ENCODE results near the gene RBM28. TPM values are rescaled to one million over a fixed set of nuclear protein-coding genes. Genes with fewer than 3 reads are reported as not detected.
A peak's percentile ranks its signal among the peaks of the same experiment; 100 is the strongest.

RBM28 gene
- total RNA-seq, 1 donor from 2014 or later = 73.7 TPM

DNA sequence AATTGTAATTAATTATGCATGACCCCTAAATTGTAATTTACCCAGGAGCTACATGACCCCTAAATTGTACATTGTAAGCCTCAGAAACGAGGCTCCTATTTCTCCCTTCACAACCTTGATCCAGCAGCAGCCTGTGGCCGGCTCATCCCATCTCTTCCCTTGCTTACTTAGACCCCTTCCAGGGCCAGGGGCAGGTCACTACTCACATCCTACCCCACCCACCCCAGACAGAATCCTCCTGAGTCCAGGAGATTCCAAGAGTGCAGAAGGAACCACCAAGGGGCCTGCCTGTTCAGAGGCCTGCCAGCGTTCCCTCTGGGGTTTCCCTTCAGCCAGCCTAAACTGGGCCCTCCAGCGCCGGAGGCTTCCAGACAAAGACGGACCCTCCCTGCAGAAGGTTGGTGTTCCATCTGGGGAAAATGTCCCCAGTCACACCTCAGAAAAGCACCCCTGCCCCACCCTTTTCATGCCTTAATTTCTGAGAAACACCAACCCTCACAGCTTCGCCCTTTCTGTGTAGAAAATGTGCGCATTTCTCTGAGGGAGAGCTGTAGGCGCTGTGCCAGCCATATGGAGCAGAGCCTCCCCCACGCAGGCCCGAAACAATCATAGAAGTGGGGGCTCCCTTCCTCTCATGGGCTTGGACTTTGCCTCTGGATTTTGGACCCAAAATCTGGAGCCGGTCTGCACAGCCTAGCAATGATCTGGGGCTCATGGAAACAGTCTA, 83.5 kb downstream of the RBM28 start:
- Mint-ChIP-seq H3K36me3 (ENCODE audit: low read depth) (no peaks in the 10 kb centered on the region), H3K4me1 (peaks cover 6% of the 10 kb centered on the region), H3K9me3 (no peaks in the 10 kb centered on the region), H3K27ac (ENCODE audit: unreplicated experiment) (no peak overlapping the region), H3K27me3 (ENCODE audit: low read depth) (no peaks in the 10 kb centered on the region), H3K4me3 (no peak overlapping the region)
- TF ChIP-seq, protein P1, sequence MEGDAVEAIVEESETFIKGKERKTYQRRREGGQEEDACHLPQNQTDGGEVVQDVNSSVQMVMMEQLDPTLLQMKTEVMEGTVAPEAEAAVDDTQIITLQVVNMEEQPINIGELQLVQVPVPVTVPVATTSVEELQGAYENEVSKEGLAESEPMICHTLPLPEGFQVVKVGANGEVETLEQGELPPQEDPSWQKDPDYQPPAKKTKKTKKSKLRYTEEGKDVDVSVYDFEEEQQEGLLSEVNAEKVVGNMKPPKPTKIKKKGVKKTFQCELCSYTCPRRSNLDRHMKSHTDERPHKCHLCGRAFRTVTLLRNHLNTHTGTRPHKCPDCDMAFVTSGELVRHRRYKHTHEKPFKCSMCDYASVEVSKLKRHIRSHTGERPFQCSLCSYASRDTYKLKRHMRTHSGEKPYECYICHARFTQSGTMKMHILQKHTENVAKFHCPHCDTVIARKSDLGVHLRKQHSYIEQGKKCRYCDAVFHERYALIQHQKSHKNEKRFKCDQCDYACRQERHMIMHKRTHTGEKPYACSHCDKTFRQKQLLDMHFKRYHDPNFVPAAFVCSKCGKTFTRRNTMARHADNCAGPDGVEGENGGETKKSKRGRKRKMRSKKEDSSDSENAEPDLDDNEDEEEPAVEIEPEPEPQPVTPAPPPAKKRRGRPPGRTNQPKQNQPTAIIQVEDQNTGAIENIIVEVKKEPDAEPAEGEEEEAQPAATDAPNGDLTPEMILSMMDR (conservative IDR thresholded peaks at IDR 0.05) = no peak
- no peak for DNase-seq (ENCODE audit: low read depth, low spot score)

DNA sequence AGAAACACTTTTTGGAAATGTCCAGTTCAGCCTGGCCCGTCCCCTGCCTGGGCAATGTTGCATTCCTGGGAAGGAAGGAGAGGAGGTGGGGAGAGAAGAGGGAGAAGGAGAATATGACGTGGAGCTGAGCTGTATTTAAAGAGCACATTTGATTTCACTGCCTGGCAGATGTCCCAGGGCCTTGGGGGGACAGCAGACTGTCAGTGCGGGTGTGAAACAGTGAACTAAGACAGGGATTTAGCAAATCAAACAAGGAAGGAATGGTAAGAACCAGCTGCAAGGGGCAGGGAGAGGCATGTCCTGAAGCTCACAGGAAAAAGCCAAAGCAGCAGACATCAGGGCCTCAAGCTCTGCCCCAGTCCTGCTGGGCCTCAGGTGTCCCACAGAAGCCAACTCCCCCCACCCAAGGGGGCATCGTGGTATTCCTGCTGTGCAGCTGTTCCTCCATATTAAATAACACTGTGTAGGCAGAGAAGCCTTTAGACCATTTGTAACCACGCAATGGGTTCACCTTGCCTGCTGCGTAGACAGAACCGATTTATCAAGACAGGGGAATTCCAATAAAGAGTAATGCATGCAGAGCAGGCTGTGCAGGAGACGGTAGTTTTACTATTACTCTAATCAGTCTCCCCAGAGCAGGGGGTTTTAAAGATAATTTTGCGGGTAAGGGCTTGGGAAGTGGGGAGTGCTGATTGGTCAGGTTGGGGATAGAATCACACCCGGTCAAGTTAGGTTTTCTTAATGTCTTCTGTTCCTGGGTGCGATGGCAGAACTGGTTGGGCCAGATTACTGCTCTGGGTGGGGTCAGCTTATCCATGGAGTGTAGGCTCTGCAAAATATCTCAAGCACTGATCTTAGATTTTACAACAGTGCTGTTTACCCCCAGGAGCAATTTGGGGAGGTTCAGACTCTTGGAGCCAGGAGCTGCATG, 84.3 kb downstream of the RBM28 start:
- Mint-ChIP-seq H3K9me3 (no peaks in the 10 kb centered on the region), H3K27ac (ENCODE audit: unreplicated experiment) (no peak overlapping the region), H3K4me1 (peaks cover 6% of the 10 kb centered on the region), H3K27me3 (ENCODE audit: low read depth) (no peaks in the 10 kb centered on the region), H3K36me3 (ENCODE audit: low read depth) (no peaks in the 10 kb centered on the region), H3K4me3 (no peak overlapping the region)
- DNase-seq (ENCODE audit: low read depth, low spot score) = no peak
- TF ChIP-seq, protein P1 (conservative IDR thresholded peaks at IDR 0.05) = no peak

- Mint-ChIP-seq H3K4me3 (no peak overlapping the region), H3K9me3 (no peaks in the 10 kb centered on the region), H3K27me3 (ENCODE audit: low read depth) (no peaks in the 10 kb centered on the region), H3K27ac (ENCODE audit: unreplicated experiment) (no peak overlapping the region), H3K4me1 (no peaks in the 10 kb centered on the region), H3K36me3 (ENCODE audit: low read depth) (no peaks in the 10 kb centered on the region)
- DNase-seq (ENCODE audit: low read depth, low spot score) = no peak
- TF ChIP-seq, protein P1 (conservative IDR thresholded peaks at IDR 0.05) = no peak
Measured at GRCh38 chr7:128257458-128257857, 86.2 kb downstream of the RBM28 start.

DNA sequence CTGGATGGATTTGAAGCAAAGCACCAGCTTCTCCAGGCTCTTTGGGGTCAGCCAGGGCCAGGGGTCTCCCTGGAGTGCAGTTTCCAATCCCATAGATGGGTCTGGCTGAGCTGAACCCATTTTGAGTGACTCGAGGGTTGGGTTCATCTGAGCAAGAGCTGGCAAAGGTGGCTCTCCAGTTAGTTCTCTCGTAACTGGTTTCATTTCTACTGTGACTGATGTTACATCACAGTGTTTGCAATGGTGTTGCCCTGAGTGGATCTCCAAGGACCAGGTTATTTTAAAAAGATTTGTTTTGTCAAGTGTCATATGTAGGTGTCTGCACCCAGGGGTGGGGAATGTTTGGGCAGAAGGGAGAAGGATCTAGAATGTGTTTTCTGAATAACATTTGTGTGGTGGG, 88.4 kb downstream of the RBM28 start:
- H3K36me3 Mint-ChIP-seq (ENCODE audit: low read depth) = no peaks in the 10 kb centered on the region
- no peak overlapping the region for H3K27ac Mint-ChIP-seq (ENCODE audit: unreplicated experiment)
- H3K27me3 Mint-ChIP-seq (ENCODE audit: low read depth) = peaks cover 9% of the 10 kb centered on the region

GRCh38 chr7:128254470-128254869, 89.2 kb downstream of the RBM28 start:
- no peak for DNase-seq (ENCODE audit: low read depth, low spot score)
- Mint-ChIP-seq H3K4me1 (no peaks in the 10 kb centered on the region), H3K36me3 (ENCODE audit: low read depth) (no peaks in the 10 kb centered on the region), H3K27me3 (ENCODE audit: low read depth) (peaks cover 16% of the 10 kb centered on the region), H3K27ac (ENCODE audit: unreplicated experiment) (peak overlapping the region; percentile 57), H3K9me3 (no peaks in the 10 kb centered on the region), H3K4me3 (no peak overlapping the region)
- TF ChIP-seq, protein P1 (conservative IDR thresholded peaks at IDR 0.05) = no peak

More for the DNA sequence above, 88.4 kb downstream of the RBM28 start:
- no peaks in the 10 kb centered on the region for H3K9me3 Mint-ChIP-seq
- no peak for DNase-seq (ENCODE audit: low read depth, low spot score)
- TF ChIP-seq, protein P1 (conservative IDR thresholded peaks at IDR 0.05) = no peak
- no peaks in the 10 kb centered on the region for H3K4me1 Mint-ChIP-seq
- no peak overlapping the region for H3K4me3 Mint-ChIP-seq
